HG03097 (cell line): ENCODE data around the gene INHA.

ENCODE experiments used
- ATAC-seq: cut with Tn5 transposase; IDR thresholded peaks from one replicate; pipeline ENCODE4 v1.9.1; 2021; ENCODE audit not compliant: unreplicated experiment, low FRiP score

INHA gene

DNA sequence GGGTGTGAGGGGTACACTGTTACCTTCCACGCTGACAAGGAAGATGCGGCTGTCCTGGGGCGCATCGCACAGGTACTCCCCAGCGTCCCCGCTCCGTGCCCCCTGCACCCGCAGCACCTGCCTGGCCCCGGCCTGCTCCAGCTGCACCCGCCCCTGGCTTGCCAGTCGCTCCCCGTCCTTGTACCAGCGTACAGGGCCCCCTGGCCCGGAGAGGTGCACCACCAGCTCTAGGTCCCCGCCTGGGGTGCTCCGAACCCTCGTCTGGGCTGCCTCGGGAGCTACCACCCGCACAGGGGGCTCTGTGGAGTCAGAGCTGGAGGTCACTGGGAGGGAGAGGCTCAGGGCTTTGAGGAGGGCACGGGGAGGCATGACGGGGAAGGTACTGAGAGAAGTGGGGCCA, 14.8 kb upstream of the INHA start:
- ATAC-seq, result no peak

DNA sequence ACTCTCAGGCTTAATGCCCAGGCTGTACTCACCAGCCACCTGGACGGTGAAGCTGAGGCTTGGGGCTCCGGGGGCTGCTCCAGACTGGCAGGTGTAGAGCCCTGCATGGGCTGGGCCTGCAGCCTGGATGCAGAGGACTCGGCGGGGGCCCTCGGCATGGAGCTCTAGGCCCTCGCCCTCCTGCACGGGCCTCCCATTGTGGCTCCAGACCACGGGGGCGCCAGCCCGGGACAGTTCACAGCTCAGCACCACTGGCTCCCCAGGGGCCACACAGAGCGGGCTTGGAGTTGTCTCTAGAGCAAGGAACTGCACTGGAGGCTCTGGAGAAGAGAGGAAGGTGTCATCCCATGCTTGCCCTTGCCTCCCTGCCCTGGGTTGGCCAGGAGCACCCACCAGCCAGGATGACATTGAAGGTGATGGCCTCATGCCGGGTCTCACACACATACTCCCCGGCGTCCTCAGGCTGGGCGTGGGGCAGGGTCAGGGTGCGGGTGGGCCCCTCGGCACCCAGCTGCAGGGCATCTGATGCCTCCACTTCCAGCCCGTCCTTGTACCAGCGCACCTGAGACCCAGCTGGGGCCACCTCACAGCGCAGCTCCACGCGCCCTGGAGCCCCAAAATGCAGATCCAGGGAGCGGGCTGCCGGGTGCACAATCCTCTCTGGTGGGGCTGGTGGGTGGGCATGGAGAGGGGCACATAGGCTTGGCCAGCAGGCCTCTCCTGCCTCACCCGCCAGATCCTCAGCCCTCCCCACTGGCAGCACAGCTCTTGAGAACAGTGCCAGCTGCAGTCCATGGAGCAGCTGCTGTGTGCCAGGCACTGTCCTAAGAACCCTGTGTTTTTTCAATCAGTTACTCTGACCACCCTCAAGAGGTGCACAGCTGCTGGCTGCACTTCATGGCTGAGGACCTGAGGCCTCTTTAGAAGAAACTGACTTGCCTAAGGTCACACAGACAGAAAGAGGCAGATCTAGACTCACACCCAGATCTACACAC, 14.0 kb upstream of the INHA start:
- ATAC-seq, result no peak

DNA sequence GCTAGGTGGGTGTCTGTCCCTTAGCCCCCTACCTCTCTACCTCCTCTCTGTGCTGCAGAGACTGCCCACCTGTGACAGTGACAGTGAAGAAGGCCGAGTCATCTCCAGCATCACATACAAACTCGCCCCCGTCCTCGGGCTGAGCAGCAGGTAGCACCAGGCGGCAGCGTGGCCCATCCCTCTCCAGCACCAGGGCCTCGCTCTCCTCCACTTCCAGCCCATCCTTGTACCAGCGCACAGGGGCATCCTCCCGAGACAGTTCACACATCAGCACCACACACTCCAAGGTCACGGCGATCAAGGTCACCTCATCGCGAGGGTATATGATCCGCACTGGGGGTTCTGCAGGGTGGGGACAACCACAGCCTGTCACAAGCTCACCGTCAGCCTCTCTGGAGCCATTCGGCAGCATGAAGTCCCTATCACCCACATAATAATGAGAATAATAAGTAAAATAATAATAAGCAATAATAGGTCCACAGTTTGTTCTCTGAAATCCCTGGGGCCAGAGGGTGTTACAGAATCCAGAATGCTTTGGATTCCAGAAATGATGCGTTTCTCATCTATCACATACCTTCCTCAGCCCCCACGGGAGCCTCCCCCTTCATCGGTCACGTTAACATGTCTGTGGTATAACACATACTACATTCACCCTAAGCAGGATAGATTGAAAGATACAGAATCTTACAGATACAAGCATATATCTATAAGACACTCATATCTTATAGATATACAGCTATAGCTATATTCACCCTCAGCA, 12.8 kb upstream of the INHA start:
- no peak for ATAC-seq

DNA sequence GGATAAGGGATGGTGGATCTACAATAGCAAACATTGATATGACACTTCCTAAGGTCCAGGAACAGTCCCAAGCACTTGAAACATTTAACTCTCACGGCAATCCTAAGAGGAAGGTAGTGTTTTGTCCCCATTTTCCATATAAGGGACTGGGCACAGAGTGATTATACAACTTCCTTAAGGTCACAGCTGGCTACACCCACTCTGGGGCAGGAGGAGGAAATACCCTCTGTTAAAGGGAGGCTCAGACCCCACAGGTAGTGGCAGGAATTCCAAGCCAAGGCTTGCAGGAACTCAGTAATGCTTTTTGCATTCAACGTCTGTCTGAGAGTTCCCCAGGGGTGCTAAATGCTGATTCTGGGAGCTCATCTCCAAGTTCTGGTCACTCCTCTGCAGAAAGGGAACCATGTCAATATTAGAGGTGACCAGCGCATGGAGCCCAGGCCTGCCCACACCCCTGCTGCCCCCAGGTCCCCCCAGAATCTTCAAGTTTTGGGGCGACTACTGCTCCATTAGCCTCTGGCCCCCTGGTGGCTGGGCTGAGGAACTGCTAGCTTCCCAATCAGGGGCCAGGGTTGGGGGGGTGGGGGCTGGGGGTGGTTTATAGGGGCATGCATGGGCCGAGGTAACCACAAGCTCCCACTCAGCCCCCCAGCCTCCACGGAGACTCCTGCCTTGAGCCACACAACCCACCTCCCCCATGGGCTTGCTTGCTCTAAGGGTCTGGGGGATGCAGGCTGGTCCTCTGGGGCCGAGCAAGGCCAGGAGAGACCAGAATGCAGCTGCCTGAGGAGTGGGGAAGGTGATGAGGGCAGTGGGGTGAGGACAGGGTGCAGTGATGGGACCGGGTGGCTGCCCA, 11.8 kb upstream of the INHA start:
- ATAC-seq, result no peak

DNA sequence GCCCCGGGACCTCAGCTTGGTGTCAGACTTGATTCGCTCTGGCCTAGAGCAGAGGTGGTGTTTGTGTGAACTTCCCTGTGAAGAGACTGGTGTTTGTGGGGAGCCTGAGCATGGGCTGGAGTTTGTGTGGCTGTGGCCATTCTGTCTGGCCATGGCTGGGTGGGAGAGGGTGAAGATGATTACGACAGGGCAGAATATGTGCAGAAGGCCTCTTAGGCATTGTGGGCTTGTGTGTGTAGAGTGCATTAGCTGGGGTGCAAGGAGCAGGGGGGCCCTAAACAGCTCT, 11.3 kb upstream of the INHA start:
- ATAC-seq, result no peak

DNA sequence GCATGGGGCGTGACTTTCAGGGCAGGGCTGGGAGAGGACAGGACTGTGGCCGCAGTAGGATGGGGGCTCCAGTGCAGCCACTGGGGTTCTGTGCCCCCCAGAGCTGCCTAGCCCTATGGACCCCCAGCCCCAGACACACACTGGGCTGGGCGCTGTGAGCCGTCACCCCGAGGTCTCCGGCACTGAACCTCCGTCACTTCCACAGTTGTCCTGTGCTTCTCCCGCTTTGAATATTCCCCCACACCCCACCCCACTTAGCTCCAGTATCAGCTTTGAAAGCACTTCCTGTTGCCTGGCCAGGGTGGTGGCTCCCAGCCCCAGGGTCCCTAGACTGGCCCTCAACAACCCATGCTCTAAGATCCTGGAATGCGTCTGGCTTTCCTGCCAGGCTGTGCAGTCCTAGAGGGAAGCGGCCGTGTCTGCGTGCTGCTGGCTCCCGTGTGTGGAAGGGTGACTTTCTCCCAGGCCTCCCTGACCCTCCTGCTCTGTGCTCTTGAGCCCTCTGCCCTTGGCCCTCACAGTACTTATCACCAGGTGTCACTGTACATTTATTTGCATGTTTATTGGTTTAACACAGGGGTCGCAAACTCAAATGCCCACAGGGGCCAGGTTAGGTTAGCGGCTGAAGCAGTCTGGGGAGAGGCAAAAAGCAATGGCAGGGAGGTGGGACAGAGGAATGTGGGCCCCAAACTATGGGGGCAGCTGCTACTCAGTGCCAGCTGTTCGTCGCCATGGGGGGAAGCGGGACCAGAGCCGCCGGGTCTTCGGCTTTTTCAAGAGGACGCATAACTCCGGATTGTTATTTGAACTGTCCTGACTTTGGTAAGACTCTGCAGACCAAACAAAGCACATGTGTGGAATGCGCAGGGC, 10.7 kb upstream of the INHA start:
- ATAC-seq, result no peak

DNA sequence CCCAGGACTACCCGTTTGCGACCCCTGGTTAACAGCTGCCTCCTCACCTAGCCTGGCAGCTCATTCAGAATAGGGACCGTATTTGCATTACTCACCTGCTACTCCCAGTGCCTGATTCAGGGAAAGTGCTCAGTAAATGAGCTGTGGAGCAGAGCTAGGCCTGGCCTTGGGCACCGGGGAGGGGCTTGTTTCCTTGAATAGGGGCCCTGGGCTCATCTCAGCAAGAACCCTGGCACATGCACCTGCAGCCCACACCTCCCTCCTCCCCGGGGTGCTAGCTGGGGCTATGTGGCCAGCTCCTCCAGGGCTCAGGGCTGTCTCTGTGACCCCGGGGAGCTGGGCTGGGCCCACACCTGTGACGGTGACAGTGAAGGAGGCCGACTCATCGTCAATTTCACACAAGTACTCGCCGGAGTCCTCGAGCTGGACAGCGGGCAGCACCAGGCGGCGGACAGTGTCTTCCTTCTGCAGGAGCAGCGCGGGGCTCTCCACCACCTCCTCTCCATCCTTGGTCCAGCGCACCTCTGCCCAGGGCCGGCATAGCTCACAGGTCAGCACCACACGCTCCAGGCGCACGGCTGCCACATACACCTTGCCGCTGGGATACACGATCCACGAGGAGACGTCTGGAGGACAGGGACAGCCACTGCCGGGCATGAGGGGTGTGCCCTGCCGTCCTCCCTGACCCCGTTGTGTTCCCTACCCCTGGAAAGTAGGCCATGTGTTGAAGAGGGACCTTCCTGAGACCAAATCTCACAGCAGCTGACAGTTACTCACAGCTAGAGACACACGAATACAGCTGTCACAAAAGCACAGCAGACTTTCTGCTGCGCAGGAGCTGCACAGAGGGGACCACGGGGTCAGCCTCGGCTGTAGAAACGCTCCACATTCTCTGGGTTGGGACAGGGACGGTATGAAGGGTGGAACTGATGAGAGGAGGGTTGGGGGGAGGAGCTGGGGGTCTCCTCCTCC, 9.8 kb upstream of the INHA start:
- no peak for ATAC-seq

DNA sequence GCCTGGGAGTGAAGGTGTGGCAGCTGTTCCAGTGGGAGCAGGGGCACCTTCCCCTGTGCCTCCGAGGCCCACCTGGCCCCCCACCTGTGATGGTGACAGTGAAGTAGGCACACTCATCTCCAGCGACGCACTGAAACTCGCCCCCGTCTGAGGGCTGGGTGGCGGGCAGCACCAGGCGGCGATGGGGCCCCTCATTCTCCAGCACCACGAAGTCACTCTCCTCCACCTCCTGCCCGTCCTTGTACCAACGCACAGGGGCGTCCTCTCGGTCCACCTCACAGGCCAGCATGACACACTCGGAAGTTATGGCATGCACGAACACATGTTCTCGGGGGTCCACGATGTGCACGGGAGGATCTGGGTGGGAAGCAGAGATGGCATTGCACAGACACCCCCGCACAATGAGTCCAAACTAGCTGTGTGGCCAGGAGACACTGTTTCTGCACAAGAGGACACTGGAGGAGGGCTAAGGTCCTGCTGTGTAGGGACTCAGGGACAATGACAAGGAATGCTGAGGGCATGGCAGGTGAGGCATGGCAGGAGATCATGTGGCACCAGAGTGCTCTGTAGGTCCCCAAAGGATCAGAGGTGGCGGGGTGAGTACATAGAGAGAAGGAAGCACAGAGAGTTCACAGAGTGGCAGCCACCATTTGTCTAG, 8.7 kb upstream of the INHA start:
- no peak for ATAC-seq

DNA sequence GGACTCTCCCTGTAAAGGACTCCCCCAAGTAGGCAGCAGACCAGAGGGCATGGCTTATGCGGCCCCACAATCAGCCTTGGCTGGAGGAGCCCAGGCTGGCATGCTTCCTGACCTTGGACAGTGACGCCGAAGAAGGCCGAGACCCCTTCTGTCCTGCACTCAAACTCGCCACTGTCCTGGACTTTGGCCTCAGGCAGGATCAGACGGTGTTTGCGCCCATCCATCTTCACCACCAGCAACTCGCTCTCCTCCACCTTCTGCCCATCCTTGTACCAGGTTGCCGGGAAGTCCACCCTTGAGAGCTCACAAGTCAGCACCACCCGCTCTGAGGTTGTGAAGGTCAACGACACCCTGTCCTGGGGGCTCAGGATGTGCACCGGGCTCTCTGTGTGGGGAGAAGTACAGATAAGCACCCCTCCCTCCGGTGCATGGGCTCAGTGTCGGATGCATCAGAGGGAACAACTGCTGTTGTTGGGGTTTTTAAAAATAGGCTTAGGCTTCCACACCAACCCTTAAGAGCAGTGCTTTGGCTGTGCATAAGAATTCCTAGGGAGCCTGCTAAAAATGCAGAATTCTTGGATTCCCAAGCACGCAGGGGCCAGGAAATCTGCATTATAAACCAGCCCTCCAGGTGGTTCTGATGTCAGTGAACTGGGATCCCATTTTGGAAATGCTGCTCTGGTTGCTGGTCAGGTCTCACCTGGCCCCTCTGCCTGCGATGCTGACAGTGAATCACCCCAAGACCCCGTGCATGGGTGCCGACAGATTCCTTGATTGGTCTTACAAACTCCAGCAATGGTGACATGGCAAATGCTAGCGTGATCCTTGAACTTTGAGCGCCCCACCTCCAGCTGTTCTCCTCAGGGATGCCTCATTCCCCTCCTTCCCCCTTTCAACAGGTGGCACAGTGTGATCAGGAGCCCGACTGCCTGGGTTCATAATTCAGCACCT, 6.7 kb upstream of the INHA start:
- ATAC-seq, result no peak

DNA sequence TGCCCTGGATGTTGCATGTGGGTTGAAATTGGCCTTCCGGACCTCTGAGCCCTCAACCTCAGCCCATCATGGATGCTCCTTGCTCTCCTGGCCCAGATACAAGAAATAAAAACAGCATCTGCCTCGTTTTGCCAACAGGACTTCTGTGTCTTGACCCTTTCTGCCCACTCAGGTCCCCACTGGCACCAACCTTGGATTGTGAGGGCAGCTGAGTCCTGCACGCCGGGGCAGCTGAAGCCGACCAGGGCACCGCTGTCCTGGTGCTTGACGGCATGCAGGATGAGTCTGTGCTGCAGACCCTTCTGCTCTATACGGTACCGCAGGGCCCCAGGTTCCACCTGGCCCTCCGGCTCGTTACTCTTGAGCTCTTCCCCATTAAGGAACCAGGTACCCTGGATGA, 5.5 kb upstream of the INHA start:
- no peak for ATAC-seq

DNA sequence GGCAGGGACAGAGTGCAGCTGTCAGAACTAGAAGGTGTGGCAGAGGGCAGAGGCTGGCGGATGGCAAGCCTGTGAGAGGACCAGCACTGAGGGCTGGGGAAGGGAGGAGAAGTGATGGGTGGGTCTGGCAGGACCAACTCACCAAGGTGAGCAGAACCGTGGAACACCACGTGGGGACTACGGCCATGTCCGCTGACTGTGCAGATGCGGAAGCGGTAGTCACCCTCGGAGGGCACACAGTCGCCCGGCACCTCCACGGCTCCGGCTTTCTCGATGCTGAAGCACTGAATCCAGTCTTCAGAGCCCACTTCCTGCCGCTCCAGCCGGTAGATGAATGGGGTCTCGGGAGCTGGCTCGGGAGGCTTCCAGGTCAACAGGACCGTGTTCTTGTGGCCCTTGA, 5.0 kb upstream of the INHA start:
- no peak for ATAC-seq

DNA sequence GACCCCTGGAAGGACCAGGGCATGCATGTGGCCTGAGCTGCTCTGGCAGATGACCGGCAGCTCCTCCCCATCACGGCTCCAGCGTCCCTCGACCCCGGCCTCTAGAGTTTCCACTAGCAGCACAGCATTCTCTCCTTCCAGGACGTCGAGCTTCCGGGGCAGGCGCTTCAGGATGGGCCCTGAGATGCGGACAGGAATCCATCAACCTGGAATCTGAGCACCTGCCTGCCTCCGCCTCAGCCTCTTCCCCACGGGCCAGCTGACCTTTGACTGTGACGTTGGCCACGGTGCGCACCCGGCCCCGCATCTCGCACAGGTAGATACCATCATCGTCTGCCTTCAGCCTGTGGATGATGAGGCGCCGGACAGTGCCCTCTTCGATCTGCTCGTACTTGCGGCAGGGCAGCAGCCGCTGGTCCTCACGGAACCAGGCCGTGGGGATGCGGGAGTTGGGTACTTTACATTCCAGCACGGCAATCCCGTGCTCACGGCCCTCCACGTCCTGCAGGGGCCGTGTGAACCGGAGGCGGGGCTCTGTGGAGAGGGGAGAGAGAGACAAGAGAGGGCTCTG, 4.2 kb upstream of the INHA start:
- ATAC-seq, result no peak

DNA sequence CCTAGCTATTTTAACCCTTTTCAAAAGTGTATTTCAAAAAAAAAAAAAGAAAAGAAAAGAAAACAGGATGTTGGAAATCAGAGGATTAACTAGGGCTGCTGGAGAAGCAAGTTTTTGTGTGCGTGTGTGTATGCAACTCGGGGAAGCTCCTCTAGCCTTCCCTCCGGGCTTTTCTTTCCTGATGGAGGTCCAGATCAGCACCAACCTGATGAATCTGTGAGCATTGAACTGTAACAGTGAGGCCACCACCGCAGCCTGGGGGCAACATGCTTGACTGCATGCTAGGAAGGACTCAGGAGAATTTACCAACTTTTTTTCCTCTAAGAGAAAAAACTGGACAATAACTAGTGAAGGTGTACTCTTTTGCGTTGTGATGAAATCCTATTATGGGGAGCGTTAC, 3.1 kb upstream of the INHA start:
- ATAC-seq, result no peak

DNA sequence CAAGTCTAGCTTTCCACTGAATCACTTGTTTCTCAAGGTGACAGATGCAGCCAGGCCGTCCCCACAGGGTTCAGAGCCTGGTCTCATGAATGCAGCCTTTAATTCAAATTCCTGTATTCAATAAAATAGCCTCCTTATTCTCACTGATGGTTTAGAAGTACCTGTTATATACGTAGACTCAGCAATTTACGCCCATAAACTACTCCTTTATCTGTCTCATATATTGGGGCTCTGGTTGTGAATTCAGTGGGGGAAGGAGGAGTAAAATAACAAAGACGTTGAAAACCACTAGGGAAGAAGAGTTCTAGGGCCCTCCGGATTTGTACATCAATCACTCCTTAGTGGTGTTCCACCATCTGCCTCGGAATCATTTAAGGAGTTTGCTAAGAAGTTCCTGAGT, 2.5 kb upstream of the INHA start:
- ATAC-seq, result no peak

DNA sequence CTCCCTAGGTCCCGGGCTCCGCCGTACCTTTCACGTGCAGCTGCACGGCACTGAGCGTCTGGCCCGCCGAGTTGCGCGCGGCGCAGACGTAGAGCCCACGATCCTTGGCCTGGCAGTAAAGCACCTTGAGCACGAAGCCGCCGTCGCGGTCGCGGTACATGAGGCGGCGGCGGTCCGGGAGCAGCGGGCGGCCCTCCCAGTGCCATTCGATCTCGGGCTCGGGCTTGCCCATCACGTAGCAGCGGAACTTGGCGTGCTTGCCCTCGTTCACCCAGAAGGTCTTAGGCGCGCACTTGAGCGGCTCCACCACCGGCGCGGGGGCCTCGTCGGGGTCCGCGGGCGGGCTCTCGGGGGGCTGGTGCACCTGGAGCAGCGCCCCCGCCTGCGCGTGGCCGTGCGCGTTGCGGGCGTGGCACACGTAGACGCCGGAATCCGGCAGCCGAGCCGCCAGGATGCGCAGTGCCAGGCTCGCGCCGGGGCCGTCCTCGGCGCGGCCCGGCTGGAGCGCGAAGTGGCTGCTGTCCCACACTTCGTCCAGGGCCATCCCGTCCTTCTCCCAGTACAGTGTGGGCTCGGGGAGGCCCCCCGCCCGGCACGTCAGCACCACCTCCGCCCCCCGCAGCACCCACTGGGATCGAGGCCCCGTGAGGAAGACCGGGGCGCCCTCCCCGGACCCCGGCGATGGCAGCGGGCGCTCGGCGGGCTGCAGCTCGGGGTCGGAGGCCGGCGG, 1.8 kb upstream of the INHA start:
- no peak for ATAC-seq

DNA sequence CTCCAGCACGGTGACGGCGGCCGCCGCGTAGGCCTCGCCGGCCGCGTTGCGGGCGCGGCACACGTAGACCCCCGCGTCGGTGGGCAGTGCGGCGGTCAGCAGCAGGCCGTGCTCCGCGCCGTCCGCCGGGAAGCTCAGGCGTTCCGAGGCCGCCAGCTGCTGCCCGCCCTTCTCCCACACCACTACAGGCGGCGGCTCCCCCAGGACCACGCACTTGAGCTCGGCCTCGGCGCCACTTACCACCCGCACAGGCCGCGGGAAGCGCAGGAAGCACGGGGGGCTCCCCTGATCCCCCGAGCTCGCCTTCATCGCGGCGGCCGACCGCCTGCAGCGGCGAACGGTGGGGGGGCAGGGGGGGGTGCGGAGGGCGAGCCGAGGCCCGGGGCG, 1.2 kb upstream of the INHA start:
- no peak for ATAC-seq
